Measurements from ENCODE around the gene FYN. TPM values are rescaled to one million over a fixed set of nuclear protein-coding genes. Genes with fewer than 3 reads are reported as not detected.

The FYN gene
- total and polyA plus RNA-seq, 5 experiments from 2014 or later = 159 to 531 (median 317) TPM

- POLR2A ChIA-PET = no interaction called here
- H3K27me3 Mint-ChIP-seq = no peaks in the 10 kb centered on the region
These were observed 198.8 kb downstream of the FYN start for GRCh38 chr6:111674413-111674812.

GRCh38 chr6:111673937-111674336, 199.3 kb downstream of the FYN start:
- DNase-seq = no peak
- Mint-ChIP-seq H3K4me1 (peaks cover 10 to 35% (median 28%) of the 10 kb centered on the region in 4 donors), H3K27ac (peak overlapping the region in 7 of 10 donors; percentile 6 to 69 (median 17)), H3K4me3 (no peak overlapping the region), H3K9me3 (no peaks in the 10 kb centered on the region), H3K27me3 (no peaks in the 10 kb centered on the region), H3K36me3 (peaks cover 0 to 82% (median 29%) of the 10 kb centered on the region in 3 donors)
- no peak for ATAC-seq
- POLR2A ChIA-PET = no interaction called here

More at GRCh38 chr6:111674413-111674812, 198.8 kb downstream of the FYN start:
- Mint-ChIP-seq H3K4me1 (peaks cover 14 to 40% (median 32%) of the 10 kb centered on the region in 4 donors), H3K9me3 (no peaks in the 10 kb centered on the region), H3K36me3 (peaks cover 0 to 82% (median 29%) of the 10 kb centered on the region in 3 donors), H3K27ac (peak overlapping the region in 8 of 10 donors; percentile 17 to 69 (median 50)), H3K4me3 (peak overlapping the region in 1 of 10 donors; percentile 24)
- ATAC-seq (no peak), DNase-seq (no peak)

- H3K27me3 Mint-ChIP-seq = no peaks in the 10 kb centered on the region
- POLR2A ChIA-PET = no interaction called here
- no peaks in the 10 kb centered on the region for H3K9me3 Mint-ChIP-seq
These were observed 199.7 kb downstream of the FYN start for GRCh38 chr6:111673532-111673931.

GRCh38 chr6:111672761-111673450, 200.3 kb downstream of the FYN start:
- peaks cover 0 to 82% (median 25%) of the 10 kb centered on the region in 3 donors for H3K36me3 Mint-ChIP-seq
- DNase-seq = no peak
- no peak overlapping the region for H3K4me3 Mint-ChIP-seq
- H3K27me3 Mint-ChIP-seq = no peaks in the 10 kb centered on the region
- POLR2A ChIA-PET = interaction anchor here (0.6 kb wide), 1 partner anchor 1805 kb away, joined by 3 read pairs; no protein-coding TSS in a partner anchor
- H3K27ac Mint-ChIP-seq = peak overlapping the region in 7 of 10 donors; percentile 17 to 70 (median 43)
- H3K9me3 Mint-ChIP-seq = no peaks in the 10 kb centered on the region
- H3K4me1 Mint-ChIP-seq = peaks cover 8 to 26% (median 19%) of the 10 kb centered on the region in 4 donors
- no peak for ATAC-seq

More at GRCh38 chr6:111673532-111673931, 199.7 kb downstream of the FYN start:
- DNase-seq (no peak), ATAC-seq (no peak)
- H3K36me3 Mint-ChIP-seq = peaks cover 0 to 82% (median 28%) of the 10 kb centered on the region in 3 donors
- H3K4me1 Mint-ChIP-seq = peaks cover 6 to 31% (median 24%) of the 10 kb centered on the region in 4 donors
- peak overlapping the region in 6 of 10 donors; percentile 15 to 64 (median 37) for H3K27ac Mint-ChIP-seq
- no peak overlapping the region for H3K4me3 Mint-ChIP-seq

- Mint-ChIP-seq H3K4me1 (peaks cover 0 to 7% (median 4%) of the 10 kb centered on the region in 4 donors), H3K27me3 (no peaks in the 10 kb centered on the region), H3K9me3 (no peaks in the 10 kb centered on the region), H3K36me3 (peaks cover 0 to 90% (median 29%) of the 10 kb centered on the region in 3 donors), H3K4me3 (no peak overlapping the region), H3K27ac (peak overlapping the region in 4 of 10 donors; percentile 15 to 80 (median 69))
- ATAC-seq = no peak
- POLR2A ChIA-PET = no interaction called here
- DNase-seq = no peak
These were observed 203.9 kb downstream of the FYN start for GRCh38 chr6:111669326-111669725.

- POLR2A ChIA-PET = no interaction called here
- peak overlapping the region in 6 of 10 donors; percentile 22 to 64 (median 44) for H3K27ac Mint-ChIP-seq
These were observed 204.8 kb downstream of the FYN start for GRCh38 chr6:111668410-111668809.

GRCh38 chr6:111667931-111668330, 205.3 kb downstream of the FYN start:
- POLR2A ChIA-PET = no interaction called here
- Mint-ChIP-seq H3K27ac (peak overlapping the region in 7 of 10 donors; percentile 22 to 73 (median 49)), H3K27me3 (no peaks in the 10 kb centered on the region), H3K4me3 (no peak overlapping the region), H3K4me1 (peaks cover 0 to 14% (median 6%) of the 10 kb centered on the region in 4 donors), H3K36me3 (peaks cover 0 to 89% (median 16%) of the 10 kb centered on the region in 3 donors), H3K9me3 (no peaks in the 10 kb centered on the region)
- no peak for ATAC-seq
- no peak for DNase-seq

More at GRCh38 chr6:111668410-111668809, 204.8 kb downstream of the FYN start:
- Mint-ChIP-seq H3K4me1 (peaks cover 0 to 14% (median 6%) of the 10 kb centered on the region in 4 donors), H3K9me3 (no peaks in the 10 kb centered on the region), H3K4me3 (no peak overlapping the region), H3K27me3 (no peaks in the 10 kb centered on the region), H3K36me3 (peaks cover 0 to 90% (median 20%) of the 10 kb centered on the region in 3 donors)
- ATAC-seq (no peak), DNase-seq (no peak)

- H3K4me1 Mint-ChIP-seq = peaks cover 0 to 14% (median 6%) of the 10 kb centered on the region in 4 donors
- no peaks in the 10 kb centered on the region for H3K9me3 Mint-ChIP-seq
- DNase-seq (no peak), ATAC-seq (no peak)
- peak overlapping the region in 6 of 10 donors; percentile 22 to 71 (median 38) for H3K27ac Mint-ChIP-seq
- no peaks in the 10 kb centered on the region for H3K27me3 Mint-ChIP-seq
- H3K4me3 Mint-ChIP-seq = no peak overlapping the region
- peaks cover 0 to 89% (median 17%) of the 10 kb centered on the region in 3 donors for H3K36me3 Mint-ChIP-seq
- POLR2A ChIA-PET = no interaction called here
These were observed 206.4 kb downstream of the FYN start for GRCh38 chr6:111666847-111667246.

- peaks cover 0 to 86% (median 16%) of the 10 kb centered on the region in 3 donors for H3K36me3 Mint-ChIP-seq
- no peak for ATAC-seq
- peak overlapping the region in 6 of 10 donors; percentile 19 to 83 (median 68) for H3K27ac Mint-ChIP-seq
- no peaks in the 10 kb centered on the region for H3K27me3 Mint-ChIP-seq
- POLR2A ChIA-PET = no interaction called here
- no peak overlapping the region for H3K4me3 Mint-ChIP-seq
- peaks cover 0 to 14% (median 6%) of the 10 kb centered on the region in 4 donors for H3K4me1 Mint-ChIP-seq
- no peaks in the 10 kb centered on the region for H3K9me3 Mint-ChIP-seq
- DNase-seq = no peak
These were observed 208.7 kb downstream of the FYN start for GRCh38 chr6:111664565-111665030.

GRCh38 chr6:111663692-111664564, 209.3 kb downstream of the FYN start:
- H3K4me1 Mint-ChIP-seq = peaks cover 0 to 14% (median 6%) of the 10 kb centered on the region in 4 donors
- H3K9me3 Mint-ChIP-seq = no peaks in the 10 kb centered on the region
- DNase-seq (no peak), ATAC-seq (no peak)
- H3K36me3 Mint-ChIP-seq = peaks cover 0 to 81% (median 16%) of the 10 kb centered on the region in 3 donors
- H3K27ac Mint-ChIP-seq = peak overlapping the region in 6 of 10 donors; percentile 20 to 83 (median 68)
- no peak overlapping the region for H3K4me3 Mint-ChIP-seq
- no peaks in the 10 kb centered on the region for H3K27me3 Mint-ChIP-seq
- POLR2A ChIA-PET = no interaction called here

- ATAC-seq (no peak), DNase-seq (no peak)
- H3K4me1 Mint-ChIP-seq = peaks cover 0 to 14% (median 6%) of the 10 kb centered on the region in 4 donors
- no peak overlapping the region for H3K4me3 Mint-ChIP-seq
- peaks cover 0 to 72% (median 16%) of the 10 kb centered on the region in 3 donors for H3K36me3 Mint-ChIP-seq
- H3K27me3 Mint-ChIP-seq = no peaks in the 10 kb centered on the region
- POLR2A ChIA-PET = interaction anchor here (1.0 kb wide), 1 partner anchor 12 kb away, joined by 3 read pairs; no protein-coding TSS in a partner anchor
- H3K27ac Mint-ChIP-seq = peak overlapping the region in 8 of 10 donors; percentile 14 to 83 (median 69)
- H3K9me3 Mint-ChIP-seq = no peaks in the 10 kb centered on the region
These were observed 210.3 kb downstream of the FYN start for GRCh38 chr6:111662794-111663593.
